ENCODE data around the gene CRYAB. TPM values are rescaled to one million over a fixed set of nuclear protein-coding genes. Genes with fewer than 3 reads are reported as not detected.

CRYAB gene
- total and polyA plus RNA-seq, 2 of the 4 experiments (the other 2 are of a cell fraction): 6.5 to 19.5 TPM

GRCh38 chr11:111949519-111950426 lies 38.2 kb upstream of the CRYAB start:
- no peak for DNase-seq
- in situ Hi-C loops (cut with MboI; ENCODE audit: low sequenced_read_pairs) (no loop called here), intact Hi-C loops (cut with micrococcal nuclease) (no loop called here), dilution Hi-C loops (cut with HindIII; ENCODE audit: low sequenced_read_pairs, unreplicated experiment) (no loop called here)
- H4K20me1 ChIP-seq (ENCODE audit: insufficient read depth, low read length): no peaks in the 10 kb centered on the region
- no peak overlapping the region for H3K9ac ChIP-seq (ENCODE audit: low read depth, low read length)
- H3K56ac ChIP-seq (ENCODE audit: extremely low read depth, insufficient read depth, low read length): no peak overlapping the region
- H3K4me2 ChIP-seq (ENCODE audit: low read depth, low read length): no peak overlapping the region
- no peak overlapping the region for H2BK15ac ChIP-seq (ENCODE audit: low read depth, low read length)
- ATAC-seq (ENCODE audit: low read depth): no peak
- peaks cover 8% of the 10 kb centered on the region; the same call in 1 of the 2 replicates for H3K9me1 ChIP-seq (ENCODE audit: insufficient read depth, low read length)
- ChIA-PET CTCF (no interaction called here), POLR2A (ENCODE audit: unreplicated experiment) (interaction anchor here (0.6 kb wide), 1 partner anchor 91 kb away, joined by 5 read pairs; no protein-coding TSS in a partner anchor)
- peaks cover 0 to 9% of the 10 kb centered on the region in 2 experiments for H3K79me1 ChIP-seq (ENCODE audit: low read depth in 1 of 2, low read length in 2 of 2)
- H2BK20ac ChIP-seq (ENCODE audit: low read depth, low read length): no peak overlapping the region
- no peak overlapping the region for H3K27ac ChIP-seq (ENCODE audit: insufficient read depth, low read length)
- H2AFZ ChIP-seq (replicated peaks; ENCODE audit: low read length, poor library complexity): no peak overlapping the region
- WGBS, 2 experiments (ENCODE audit: extremely low coverage in 2 of 2, insufficient read length in 1 of 2): no CpG with 5 or more reads among the region's 7 CpGs
- H2BK5ac ChIP-seq (ENCODE audit: low read depth, low read length, poor library complexity, severe bottlenecking): no peak overlapping the region
- no peak overlapping the region for H2AK9ac ChIP-seq (replicated peaks; ENCODE audit: low read depth, low read length, poor library complexity)
- no peak overlapping the region for H4K91ac ChIP-seq (ENCODE audit: insufficient read depth, low read depth, low read length)
- no peak overlapping the region for H3K4me3 ChIP-seq (ENCODE audit: insufficient read depth, low read depth, low read length)
- BruUV-seq (replicated peaks): no TSS peak
- H4K8ac ChIP-seq (ENCODE audit: low read depth in 2 of 2, low read length in 2 of 2): no peak overlapping the region
- H3K9me3 ChIP-seq (ENCODE audit: control insufficient read depth, insufficient read depth, low read length): no peaks in the 10 kb centered on the region
- H3K18ac ChIP-seq (ENCODE audit: low read depth, low read length): no peak overlapping the region
- H3K36me3 ChIP-seq (ENCODE audit: control insufficient read depth, insufficient read depth, low read length): no peaks in the 10 kb centered on the region
- no peak overlapping the region for H3K23ac ChIP-seq (ENCODE audit: low read depth, low read length)
- H2AK5ac ChIP-seq (ENCODE audit: low read depth, low read length): no peak overlapping the region
- H3K4me1 ChIP-seq (ENCODE audit: control insufficient read depth, insufficient read depth, low read length): peaks cover 5% of the 10 kb centered on the region
- no peak overlapping the region for H4K5ac ChIP-seq (ENCODE audit: low read depth, low read length)
- TF ChIP-seq ELK1 (IDR thresholded peaks at IDR 0.05; ENCODE audit: borderline replicate concordance, low read depth, low read length): no peak
- no peak for TF ChIP-seq POLR2A (IDR thresholded peaks at IDR 0.05; ENCODE audit: low read depth, low read length)
- no peak for TF ChIP-seq MXI1 (IDR thresholded peaks at IDR 0.05; ENCODE audit: borderline replicate concordance, low read depth, low read length)
- TF ChIP-seq USF2 (IDR thresholded peaks at IDR 0.05; ENCODE audit: low read depth, low read length): no peak
- TF ChIP-seq RAD21 (IDR thresholded peaks at IDR 0.05; ENCODE audit: low read length): no peak
- TF ChIP-seq SMC3 (IDR thresholded peaks at IDR 0.05; ENCODE audit: low read depth, low read length): no peak
- TF ChIP-seq MAZ (IDR thresholded peaks at IDR 0.05; ENCODE audit: borderline replicate concordance, low read depth, low read length): no peak
- H3K4ac ChIP-seq (ENCODE audit: low read depth, low read length): no peak overlapping the region
- H3K14ac ChIP-seq (replicated peaks; ENCODE audit: low read depth, low read length): no peak overlapping the region
- no peak overlapping the region for H2BK120ac ChIP-seq (ENCODE audit: low read depth, low read length)
- no peaks in the 10 kb centered on the region for H3K27me3 ChIP-seq (ENCODE audit: control insufficient read depth, insufficient read depth, low read length)
